Upper lobe of left lung (tissue), 4 donors: ENCODE results near the gene SERGEF.

Experiments used
- EP300 ChIP-seq, 4 donors: sonication (generic); formaldehyde crosslinking; IDR thresholded peaks; one replicate each; pipeline ENCODE4 v1.5.1; 2017; ENCODE audit warnings: antibody characterized with exemption in 4 of 4, control low read depth in 2 of 4
- TF ChIP-seq, protein P1 (sequence below), 6 experiments: fragments of 450-650 bp in 4 of 6; fragments of 200-600 bp in 2 of 6; sonication (generic) in 2 of 6; IDR thresholded peaks; one replicate each; pipeline ENCODE4 v1.5.1; 2016 to 2019; ENCODE audit warnings: antibody characterized with exemption in 6 of 6

DNA sequence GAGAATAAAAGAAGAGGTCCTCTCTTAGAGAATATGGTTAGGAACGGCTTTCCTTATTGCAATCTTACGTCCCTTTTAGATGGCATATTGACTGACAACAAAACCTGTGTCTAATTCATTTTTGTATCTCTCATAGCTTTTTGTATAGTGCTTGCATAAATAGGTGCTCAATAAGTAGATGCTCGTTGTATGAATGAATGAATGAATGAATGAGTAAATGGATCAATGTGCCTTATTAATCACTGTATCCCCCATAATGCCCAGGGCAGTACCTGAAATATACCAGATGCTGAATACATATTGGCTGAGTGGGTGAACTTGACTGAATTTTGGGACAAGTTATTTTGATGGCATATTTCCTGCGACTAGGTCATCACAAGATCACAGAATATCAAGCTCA lies 97.9 kb downstream of the SERGEF start:
- TF ChIP-seq EP300 (IDR thresholded peaks at IDR 0.05): no peak
- TF ChIP-seq, protein P1, sequence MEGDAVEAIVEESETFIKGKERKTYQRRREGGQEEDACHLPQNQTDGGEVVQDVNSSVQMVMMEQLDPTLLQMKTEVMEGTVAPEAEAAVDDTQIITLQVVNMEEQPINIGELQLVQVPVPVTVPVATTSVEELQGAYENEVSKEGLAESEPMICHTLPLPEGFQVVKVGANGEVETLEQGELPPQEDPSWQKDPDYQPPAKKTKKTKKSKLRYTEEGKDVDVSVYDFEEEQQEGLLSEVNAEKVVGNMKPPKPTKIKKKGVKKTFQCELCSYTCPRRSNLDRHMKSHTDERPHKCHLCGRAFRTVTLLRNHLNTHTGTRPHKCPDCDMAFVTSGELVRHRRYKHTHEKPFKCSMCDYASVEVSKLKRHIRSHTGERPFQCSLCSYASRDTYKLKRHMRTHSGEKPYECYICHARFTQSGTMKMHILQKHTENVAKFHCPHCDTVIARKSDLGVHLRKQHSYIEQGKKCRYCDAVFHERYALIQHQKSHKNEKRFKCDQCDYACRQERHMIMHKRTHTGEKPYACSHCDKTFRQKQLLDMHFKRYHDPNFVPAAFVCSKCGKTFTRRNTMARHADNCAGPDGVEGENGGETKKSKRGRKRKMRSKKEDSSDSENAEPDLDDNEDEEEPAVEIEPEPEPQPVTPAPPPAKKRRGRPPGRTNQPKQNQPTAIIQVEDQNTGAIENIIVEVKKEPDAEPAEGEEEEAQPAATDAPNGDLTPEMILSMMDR (IDR thresholded peaks at IDR 0.05): no peak
